Measurements from ENCODE around the gene SLC6A6. TPM values are rescaled to one million over a fixed set of nuclear protein-coding genes. Genes with fewer than 3 reads are reported as not detected.
A peak's percentile ranks its signal among the peaks of the same experiment; 100 is the strongest.

The SLC6A6 gene
- total and polyA plus RNA-seq, 10 of the 15 experiments (the other 5 are each of a cell fraction or from before 2014, with no cell fraction given), result 5.6 to 47.0 (median 20.2) TPM

GRCh38 chr3:14414846-14415464 lies 12.5 kb downstream of the SLC6A6 start:
- H3K79me2 ChIP-seq (ENCODE audit: control insufficient read depth, insufficient read depth, low read length), result no peaks in the 10 kb centered on the region
- no peaks in the 10 kb centered on the region for H4K20me1 ChIP-seq (ENCODE audit: control insufficient read depth, insufficient read depth)
- BruUV-seq (replicated peaks), result no TSS peak
- POLR2A ChIA-PET, result interaction anchor here (0.6 to 1.0 kb wide), 3 partner anchors 9 to 1104 kb away, joined by 3 to 7 read pairs (median 3); no protein-coding TSS in a partner anchor
- no peak overlapping the region for H3K4me2 ChIP-seq (ENCODE audit: control insufficient read depth, insufficient read depth)
- SMC1A ChIA-PET (ENCODE audit: uncharacterized antibody, unreplicated experiment), result interaction anchor here (1.0 to 1.2 kb wide), 2 partner anchors 9 to 10 kb away, joined by 3 to 5 read pairs; no protein-coding TSS in a partner anchor
- ATAC-seq (no peak), FAIRE-seq (no peak), DNase-seq (ENCODE audit: low read depth, low spot score) (no peak)
- 82% methylated on average over 5 of the region's 5 CpGs for WGBS (ENCODE audit: insufficient coverage, insufficient replicate concordance, low lambda C conversion rate, missing lambda C conversion rate)
- H3K27me3 ChIP-seq (replicated peaks in 1 of 2; ENCODE audit: control insufficient read depth in 2 of 2, insufficient read depth in 2 of 2, low read length in 1 of 2), result no peaks in the 10 kb centered on the region
- no peak overlapping the region for H3K9ac ChIP-seq (ENCODE audit: control insufficient read depth, insufficient read depth, low read length)
- H2AFZ ChIP-seq (ENCODE audit: control insufficient read depth, low read depth, low read length), result no peak overlapping the region
- peaks cover 2 to 10% of the 10 kb centered on the region in 2 experiments; a peak in 3 of 4 replicates for H3K36me3 ChIP-seq (ENCODE audit: control insufficient read depth in 2 of 2, insufficient read depth in 2 of 2, low read length in 1 of 2)
- intact Hi-C loops (cut with micrococcal nuclease; ENCODE audit: unreplicated experiment), result no loop called here
- no peaks in the 10 kb centered on the region for H3K4me1 ChIP-seq (ENCODE audit: control insufficient read depth, insufficient read depth, low read length)
- no peak overlapping the region for H3K4me3 ChIP-seq
- H3K27ac ChIP-seq (ENCODE audit: control insufficient read depth, insufficient read depth), result no peak overlapping the region
- no peak for TF ChIP-seq TAF1 (IDR thresholded peaks at IDR 0.05; ENCODE audit: borderline replicate concordance, low read depth, low read length)
- TF ChIP-seq, protein P1, sequence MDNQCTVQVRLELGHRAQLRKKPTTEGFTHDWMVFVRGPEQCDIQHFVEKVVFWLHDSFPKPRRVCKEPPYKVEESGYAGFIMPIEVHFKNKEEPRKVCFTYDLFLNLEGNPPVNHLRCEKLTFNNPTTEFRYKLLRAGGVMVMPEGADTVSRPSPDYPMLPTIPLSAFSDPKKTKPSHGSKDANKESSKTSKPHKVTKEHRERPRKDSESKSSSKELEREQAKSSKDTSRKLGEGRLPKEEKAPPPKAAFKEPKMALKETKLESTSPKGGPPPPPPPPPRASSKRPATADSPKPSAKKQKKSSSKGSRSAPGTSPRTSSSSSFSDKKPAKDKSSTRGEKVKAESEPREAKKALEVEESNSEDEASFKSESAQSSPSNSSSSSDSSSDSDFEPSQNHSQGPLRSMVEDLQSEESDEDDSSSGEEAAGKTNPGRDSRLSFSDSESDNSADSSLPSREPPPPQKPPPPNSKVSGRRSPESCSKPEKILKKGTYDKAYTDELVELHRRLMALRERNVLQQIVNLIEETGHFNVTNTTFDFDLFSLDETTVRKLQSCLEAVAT (IDR thresholded peaks at IDR 0.05), result 0 out of 2 replicates have a peak, but pooled peaks have one; percentile 35
- RAD21 ChIA-PET (ENCODE audit: unreplicated experiment), result interaction anchor here (1.6 kb wide), 1 partner anchor 13 kb away, joined by 4 read pairs; no protein-coding TSS in a partner anchor
- CTCF ChIA-PET, result interaction anchor here (0.7 to 1.0 kb wide), 2 partner anchors 9 to 16 kb away, joined by 3 read pairs; no protein-coding TSS in a partner anchor
- H3K9me3 ChIP-seq (replicated peaks; ENCODE audit: control insufficient read depth, insufficient read depth, low read length), result no peaks in the 10 kb centered on the region
- in situ Hi-C loops (cut with MboI), result no loop called here

GRCh38 chr3:14415501-14415900 lies 13.1 kb downstream of the SLC6A6 start:
- no peak overlapping the region for H2AFZ ChIP-seq (ENCODE audit: control insufficient read depth, low read depth, low read length)
- POLR2A ChIA-PET, result interaction anchor here (0.9 to 1.0 kb wide), 2 partner anchors 9 to 15 kb away, joined by 3 read pairs; no protein-coding TSS in a partner anchor
- SMC1A ChIA-PET (ENCODE audit: uncharacterized antibody, unreplicated experiment), result interaction anchor here (1.2 kb wide), 1 partner anchor 9 kb away, joined by 5 read pairs; no protein-coding TSS in a partner anchor
- no peak for ATAC-seq
- no TSS peak for BruUV-seq (replicated peaks)
- H4K20me1 ChIP-seq (ENCODE audit: control insufficient read depth, insufficient read depth), result no peaks in the 10 kb centered on the region
- no peak for DNase-seq (ENCODE audit: low read depth, low spot score)
- in situ Hi-C loops (cut with MboI), result no loop called here
- no peak overlapping the region for H3K4me2 ChIP-seq (ENCODE audit: control insufficient read depth, insufficient read depth)
- H3K79me2 ChIP-seq (ENCODE audit: control insufficient read depth, insufficient read depth, low read length), result no peaks in the 10 kb centered on the region
- no peaks in the 10 kb centered on the region for H3K27me3 ChIP-seq (replicated peaks in 1 of 2; ENCODE audit: control insufficient read depth in 2 of 2, insufficient read depth in 2 of 2, low read length in 1 of 2)
- no peak overlapping the region for H3K9ac ChIP-seq (ENCODE audit: control insufficient read depth, insufficient read depth, low read length)
- no peak for TF ChIP-seq POLR2A (IDR thresholded peaks at IDR 0.05; ENCODE audit: low read depth, low read length)
- no peak for TF ChIP-seq MYB (IDR thresholded peaks at IDR 0.05; ENCODE audit: borderline replicate concordance, low read depth, low read length)
- TF ChIP-seq, protein P2, sequence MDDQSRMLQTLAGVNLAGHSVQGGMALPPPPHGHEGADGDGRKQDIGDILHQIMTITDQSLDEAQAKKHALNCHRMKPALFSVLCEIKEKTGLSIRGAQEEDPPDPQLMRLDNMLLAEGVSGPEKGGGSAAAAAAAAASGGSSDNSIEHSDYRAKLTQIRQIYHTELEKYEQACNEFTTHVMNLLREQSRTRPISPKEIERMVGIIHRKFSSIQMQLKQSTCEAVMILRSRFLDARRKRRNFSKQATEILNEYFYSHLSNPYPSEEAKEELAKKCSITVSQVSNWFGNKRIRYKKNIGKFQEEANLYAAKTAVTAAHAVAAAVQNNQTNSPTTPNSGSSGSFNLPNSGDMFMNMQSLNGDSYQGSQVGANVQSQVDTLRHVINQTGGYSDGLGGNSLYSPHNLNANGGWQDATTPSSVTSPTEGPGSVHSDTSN (IDR thresholded peaks at IDR 0.05; ENCODE audit: insufficient replicate concordance, low read depth, low read length), result no peak
- no peak overlapping the region for H3K27ac ChIP-seq (ENCODE audit: control insufficient read depth, insufficient read depth)
- 98% methylated on average over 5 of the region's 5 CpGs for WGBS (ENCODE audit: insufficient coverage, insufficient replicate concordance, low lambda C conversion rate, missing lambda C conversion rate)
- no peak overlapping the region for H3K4me3 ChIP-seq
- no peak for FAIRE-seq
- peaks cover 2 to 9% of the 10 kb centered on the region in 2 experiments; a peak in 3 of 4 replicates for H3K36me3 ChIP-seq (ENCODE audit: control insufficient read depth in 2 of 2, insufficient read depth in 2 of 2, low read length in 1 of 2)
- intact Hi-C loops (cut with micrococcal nuclease; ENCODE audit: unreplicated experiment), result no loop called here
- no peaks in the 10 kb centered on the region for H3K4me1 ChIP-seq (ENCODE audit: control insufficient read depth, insufficient read depth, low read length)
- RAD21 ChIA-PET (ENCODE audit: unreplicated experiment), result interaction anchor here (1.6 kb wide), 1 partner anchor 12 kb away, joined by 4 read pairs; no protein-coding TSS in a partner anchor
- no peaks in the 10 kb centered on the region for H3K9me3 ChIP-seq (replicated peaks; ENCODE audit: control insufficient read depth, insufficient read depth, low read length)
- CTCF ChIA-PET, result interaction anchor here (0.5 to 1.4 kb wide), 4 partner anchors 8 to 22 kb away, joined by 3 to 4 read pairs (median 3); no protein-coding TSS in a partner anchor

Measured in GM12878 (cell line).